Activated CD4-positive, alpha-beta T cell treated with anti-CD3 and anti-CD28 coated beads, Interleukin-10, Interleukin-2, amounts not matched to agents 100 ng/mL and 50 ng/mL, durations not matched to agents 16 hours and 8 hours (primary cell): ENCODE measurements around the gene HSD17B14.
"Not testable (repeated sequence)": the region's sequence is repeated elsewhere in the genome, so short reads cannot be mapped to it uniquely, and the experiment has no call there.

ENCODE experiments used
- DNase-seq: peaks from one replicate; pipeline ENCODE4 v3.0.0-alpha.2; 2020

HSD17B14 gene

DNA sequence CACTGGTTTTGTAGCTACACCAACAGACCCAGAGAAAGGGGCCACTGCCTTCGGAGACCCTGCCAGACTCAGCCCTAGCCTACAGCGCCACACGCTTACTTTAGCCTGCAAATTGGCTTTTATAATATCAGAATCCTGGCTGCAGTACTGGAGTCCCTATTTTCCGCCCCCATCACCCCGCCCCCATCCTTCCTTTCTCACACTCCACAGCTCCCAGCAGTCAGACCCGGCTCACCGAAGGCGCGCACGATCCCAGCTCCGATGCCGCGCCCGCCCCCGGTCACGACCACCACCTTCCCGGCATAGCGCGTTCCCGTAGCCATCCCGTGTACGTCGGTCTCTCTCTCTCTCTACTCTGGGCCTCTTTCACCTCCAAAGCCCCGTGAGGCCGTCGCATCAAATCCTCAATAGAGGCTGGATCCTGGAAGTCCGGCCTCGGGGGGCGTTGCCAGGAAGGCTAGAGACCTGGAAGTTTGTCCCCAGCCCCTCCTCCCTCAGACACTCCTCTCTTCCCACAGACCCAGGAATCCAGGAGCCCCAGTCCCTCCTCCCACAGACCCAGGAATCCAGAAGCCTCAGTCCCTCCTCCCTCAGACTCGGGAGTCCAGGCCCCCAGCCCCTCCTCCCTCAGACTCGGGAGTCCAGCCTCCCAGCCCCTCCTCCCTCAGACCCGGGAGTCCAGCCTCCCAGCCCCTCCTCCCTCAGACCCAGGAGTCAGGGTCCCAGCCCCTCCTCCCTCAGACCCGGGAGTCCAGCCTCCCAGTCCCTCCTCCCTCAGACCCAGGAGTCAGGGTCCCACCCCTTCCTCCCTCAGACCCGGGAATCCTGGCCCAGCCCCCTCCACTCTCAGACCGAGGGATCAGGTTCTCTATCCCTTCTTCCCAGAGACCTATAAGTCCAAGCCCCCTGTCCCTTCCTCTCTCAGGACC lies at the start of gene HSD17B14:
TSS of gene HSD17B14 (minus strand) at position 403 of the 929 bp plus-strand sequence. CDS start at position 323, 80 bp downstream.
- no peak for DNase-seq

DNA sequence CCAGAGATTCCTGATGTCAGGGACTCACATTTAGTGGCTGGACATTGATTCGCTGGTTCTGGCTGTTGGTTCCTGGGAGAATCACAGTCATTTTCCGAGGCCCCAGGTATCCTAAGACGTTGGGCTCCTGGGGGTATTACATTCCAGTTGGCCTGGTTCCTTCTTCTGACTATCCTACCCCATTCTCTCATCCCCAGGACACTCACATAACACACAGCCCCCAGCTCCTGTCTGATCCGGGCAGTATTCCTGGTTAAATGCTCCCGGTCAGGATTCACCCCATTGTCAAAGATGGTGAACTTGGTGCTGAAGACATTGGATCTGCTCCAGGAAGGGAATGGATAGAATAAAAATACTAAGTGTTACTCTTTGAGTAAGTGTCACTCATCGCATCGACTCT lies 47.4 kb upstream of the HSD17B14 start:
- DNase-seq, result no peak

DNA sequence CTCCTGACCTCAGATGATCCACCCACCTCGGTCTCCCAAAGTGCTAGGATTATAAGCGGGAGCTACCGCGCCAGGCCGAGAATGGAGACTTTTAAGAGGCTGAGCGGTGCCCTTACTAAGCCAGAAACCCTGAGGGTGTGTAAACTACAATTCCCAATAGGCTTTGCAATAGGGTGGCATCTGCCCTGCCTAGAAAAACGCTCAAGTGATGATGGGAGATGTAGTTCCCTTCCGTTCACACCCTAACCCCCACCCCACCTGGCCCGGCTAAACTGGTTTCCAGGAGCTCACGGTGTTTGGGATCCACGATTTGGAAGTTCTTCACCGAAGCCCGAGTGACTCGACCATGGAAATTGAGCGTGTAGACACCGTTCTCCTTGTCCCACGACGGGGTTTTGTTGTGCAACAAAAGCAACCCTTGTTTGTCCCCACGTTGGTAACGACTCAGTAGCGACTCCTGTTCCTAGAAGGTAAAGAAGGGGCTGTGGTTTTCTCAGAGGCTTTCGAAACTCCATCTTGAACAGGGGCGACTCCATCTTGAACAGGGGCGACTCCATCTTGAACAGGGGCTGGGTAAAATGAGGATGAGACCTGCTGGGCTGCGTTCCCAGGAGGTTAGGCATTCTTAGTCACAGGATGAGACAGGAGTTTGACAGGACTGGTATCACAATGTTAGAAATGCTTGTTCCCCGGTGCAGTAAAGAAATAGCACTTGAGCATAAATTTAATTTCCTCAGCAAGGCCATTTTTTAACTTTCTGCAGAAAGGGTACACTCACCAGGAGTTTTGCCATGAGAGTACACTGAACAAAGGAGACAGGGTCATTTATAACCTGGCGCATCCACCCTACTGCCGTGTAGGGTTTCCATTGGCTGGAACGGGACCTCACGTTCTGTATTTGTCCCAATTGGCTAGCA lies 45.7 kb upstream of the HSD17B14 start:
- DNase-seq, result peak; percentile 42

DNA sequence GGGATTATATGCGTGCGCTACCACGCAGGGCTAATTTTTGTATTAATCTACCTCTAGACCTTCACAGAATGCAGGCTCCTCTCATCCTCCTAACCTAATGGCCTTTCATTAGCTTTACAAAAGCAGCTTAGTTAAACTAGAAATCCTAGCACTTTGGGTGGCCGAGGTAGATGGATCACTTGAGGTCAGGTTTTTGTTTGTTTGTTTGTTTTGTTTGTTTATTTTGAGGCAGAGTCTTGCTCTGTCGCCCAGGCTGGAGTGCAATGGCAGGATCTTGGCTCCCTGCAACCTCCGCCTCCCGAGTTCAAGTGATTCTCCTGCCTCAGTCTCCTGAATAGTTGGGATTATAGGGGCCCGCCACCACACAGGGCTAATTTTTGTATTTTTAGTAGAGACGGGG lies 43.4 kb upstream of the HSD17B14 start:
- not testable (repeated sequence) for DNase-seq

GRCh38 chr19:48879025-48879637 lies 42.8 kb upstream of the HSD17B14 start:
- DNase-seq, result no peak

DNA sequence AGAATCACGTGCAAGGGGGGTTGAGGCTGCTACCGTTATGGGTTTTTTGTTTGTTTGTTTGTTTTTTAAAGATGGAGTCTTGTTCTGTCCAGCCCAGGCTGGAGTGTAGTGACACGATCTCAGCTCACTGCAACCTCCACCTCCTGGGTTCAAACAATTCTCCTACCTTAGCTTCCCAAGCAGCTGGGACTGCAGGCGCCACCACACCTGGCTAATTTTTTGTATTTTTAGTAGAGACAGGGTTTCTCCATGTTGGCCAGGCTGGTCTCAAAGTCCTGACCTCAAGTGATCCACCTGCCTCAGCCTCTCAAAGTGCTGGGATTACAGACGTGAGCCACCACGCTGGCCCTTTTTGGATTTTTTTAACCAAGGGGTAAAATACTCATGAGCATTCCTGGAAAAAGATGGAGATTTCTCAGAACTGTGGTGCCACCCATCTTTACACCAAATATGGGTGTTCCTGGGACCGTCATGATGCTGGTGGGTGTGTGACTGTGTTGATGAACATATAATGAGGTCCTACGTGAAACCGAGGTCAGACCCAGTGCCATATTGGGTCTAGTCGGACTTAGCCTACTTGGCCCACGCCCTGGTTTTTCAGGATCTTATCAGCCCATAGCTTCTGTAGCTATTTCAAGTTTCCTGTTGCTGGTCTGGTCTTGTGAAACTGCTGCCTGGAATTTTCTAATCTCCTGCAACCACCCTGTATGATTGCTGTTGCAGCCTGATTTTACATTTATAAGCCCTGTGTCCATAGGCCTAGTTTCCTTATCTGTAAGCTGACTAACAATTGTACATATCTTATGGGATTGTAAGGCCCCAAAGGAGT lies 42.1 kb upstream of the HSD17B14 start:
- peak; percentile 49 for DNase-seq

- DNase-seq, result no peak
Observed at GRCh38 chr19:48877855-48878195, 41.5 kb upstream of the HSD17B14 start.

- peak; percentile 73 for DNase-seq
Observed at GRCh38 chr19:48876043-48876981, 40.0 kb upstream of the HSD17B14 start.

- peak; percentile 36 for DNase-seq
Observed at GRCh38 chr19:48874303-48875135, 38.2 kb upstream of the HSD17B14 start.

- DNase-seq, result no peak
Observed at GRCh38 chr19:48873476-48874302, 37.4 kb upstream of the HSD17B14 start.

- DNase-seq, result peak; percentile 88
Observed at GRCh38 chr19:48872884-48873475, 36.7 kb upstream of the HSD17B14 start.

- DNase-seq, result peak; percentile 99
Observed at GRCh38 chr19:48872182-48872883, 36.0 kb upstream of the HSD17B14 start, which contains the start of gene PPP1R15A. Gene PPP1R15A (plus strand): TSS chr19:48872421. CDS start chr19:48873234, 813 bp downstream.

DNA sequence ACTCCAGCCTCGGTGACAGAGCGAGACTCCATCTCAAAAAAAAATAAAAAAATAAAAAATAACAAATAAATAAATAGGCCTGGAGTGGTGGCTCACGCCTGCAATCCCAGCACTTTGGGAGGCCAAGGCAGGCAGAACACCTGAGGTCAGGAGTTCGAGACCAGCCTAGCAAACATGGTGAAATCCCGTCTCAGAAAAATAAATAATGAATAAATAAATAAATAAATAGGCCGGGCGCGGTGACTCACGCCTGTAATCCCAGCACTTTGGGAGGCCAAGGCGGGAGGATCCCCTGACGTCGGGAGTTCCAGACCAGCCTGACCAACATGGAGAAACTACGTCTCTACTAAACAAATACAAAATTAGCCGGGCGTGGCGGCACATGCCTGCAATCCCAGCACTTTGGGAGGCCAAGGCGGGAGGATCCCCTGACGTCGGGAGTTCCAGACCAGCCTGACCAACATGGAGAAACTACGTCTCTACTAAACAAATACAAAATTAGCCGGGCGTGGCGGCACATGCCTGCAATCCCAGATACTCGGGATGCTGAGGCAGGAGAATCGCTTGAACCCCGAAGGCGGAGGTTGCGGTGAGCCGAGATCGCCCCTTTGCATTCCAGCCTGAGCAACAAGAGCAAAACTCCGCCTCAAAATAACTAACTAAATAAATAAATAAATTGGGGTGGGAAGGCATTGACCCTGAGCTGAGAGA lies 35.3 kb upstream of the HSD17B14 start:
- not testable (repeated sequence) for DNase-seq

DNA sequence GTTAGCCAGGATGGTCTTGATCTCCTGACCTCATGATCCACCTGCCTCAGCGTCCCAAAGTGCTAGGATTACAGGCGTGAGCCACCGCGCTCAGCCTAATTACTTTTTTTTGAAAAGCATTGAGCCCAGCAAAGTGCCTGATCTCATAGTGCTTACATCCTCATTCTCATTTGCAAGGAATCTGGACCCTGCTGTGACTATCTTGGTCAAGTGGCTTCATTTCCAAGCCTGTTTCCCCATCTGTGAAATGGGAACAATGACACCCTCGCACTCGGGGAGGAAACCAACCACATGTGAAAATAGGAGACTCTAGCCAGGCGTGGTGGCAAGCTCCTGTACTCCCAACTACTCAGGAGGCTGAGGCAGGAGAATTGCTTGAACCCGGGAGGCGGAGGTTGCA lies 33.8 kb upstream of the HSD17B14 start:
- no peak for DNase-seq

- no peak for DNase-seq
Observed at GRCh38 chr19:48868114-48868886, 32.0 kb upstream of the HSD17B14 start, which contains the start of gene PLEKHA4. Gene PLEKHA4 (minus strand): TSS chr19:48868617. CDS start chr19:48867620, 997 bp downstream.

DNA sequence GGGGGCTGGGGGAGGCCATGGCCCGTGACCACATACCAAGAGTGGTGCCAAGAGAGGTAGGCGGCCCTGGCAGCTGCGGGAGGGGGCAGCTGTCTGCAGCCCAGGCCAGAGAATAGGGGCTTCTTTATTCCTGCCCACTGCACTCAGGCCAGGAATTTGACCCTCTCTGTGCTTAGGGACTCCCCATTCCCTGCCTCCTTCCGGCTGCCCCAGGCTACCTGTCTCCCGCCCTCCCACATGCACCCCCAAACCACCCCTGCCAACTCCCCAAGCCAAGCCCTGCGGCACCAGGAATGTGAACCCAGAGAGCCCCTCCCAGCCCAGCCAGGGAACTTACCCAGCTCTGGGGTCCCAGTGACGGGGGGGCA lies 31.4 kb upstream of the HSD17B14 start:
- no peak for DNase-seq
